ENCODE data around the gene B4GALNT1.
"Not testable (repeated sequence)": the region's sequence is repeated elsewhere in the genome, so short reads cannot be mapped to it uniquely, and the experiment has no call there.

B4GALNT1 gene

GRCh38 chr12:57619434-57620244 is 13.4 kb downstream of the B4GALNT1 start:
- ATAC-seq: no peak
- no peak for TF ChIP-seq ZC3H10 (CRISPR knock-in tag; IDR thresholded peaks at IDR 0.05)
- no peak for TF ChIP-seq ZNF8 (CRISPR knock-in tag; IDR thresholded peaks at IDR 0.05)
- no peak for TF ChIP-seq ZNF565 (CRISPR knock-in tag; conservative IDR thresholded peaks at IDR 0.05; ENCODE audit: low read depth)
- no peak for TF ChIP-seq ARNTL (CRISPR knock-in tag; IDR thresholded peaks at IDR 0.05; ENCODE audit: borderline replicate concordance, low read depth)
- no peak for TF ChIP-seq CSDC2 (CRISPR knock-in tag; IDR thresholded peaks at IDR 0.05)
- TF ChIP-seq SNAI2 (CRISPR knock-in tag; IDR thresholded peaks at IDR 0.05): no peak
- no peak for TF ChIP-seq ZFP3 (CRISPR knock-in tag; IDR thresholded peaks at IDR 0.05)
- TF ChIP-seq ZFP30 (CRISPR knock-in tag; IDR thresholded peaks at IDR 0.05): no peak
- TF ChIP-seq, protein P1, sequence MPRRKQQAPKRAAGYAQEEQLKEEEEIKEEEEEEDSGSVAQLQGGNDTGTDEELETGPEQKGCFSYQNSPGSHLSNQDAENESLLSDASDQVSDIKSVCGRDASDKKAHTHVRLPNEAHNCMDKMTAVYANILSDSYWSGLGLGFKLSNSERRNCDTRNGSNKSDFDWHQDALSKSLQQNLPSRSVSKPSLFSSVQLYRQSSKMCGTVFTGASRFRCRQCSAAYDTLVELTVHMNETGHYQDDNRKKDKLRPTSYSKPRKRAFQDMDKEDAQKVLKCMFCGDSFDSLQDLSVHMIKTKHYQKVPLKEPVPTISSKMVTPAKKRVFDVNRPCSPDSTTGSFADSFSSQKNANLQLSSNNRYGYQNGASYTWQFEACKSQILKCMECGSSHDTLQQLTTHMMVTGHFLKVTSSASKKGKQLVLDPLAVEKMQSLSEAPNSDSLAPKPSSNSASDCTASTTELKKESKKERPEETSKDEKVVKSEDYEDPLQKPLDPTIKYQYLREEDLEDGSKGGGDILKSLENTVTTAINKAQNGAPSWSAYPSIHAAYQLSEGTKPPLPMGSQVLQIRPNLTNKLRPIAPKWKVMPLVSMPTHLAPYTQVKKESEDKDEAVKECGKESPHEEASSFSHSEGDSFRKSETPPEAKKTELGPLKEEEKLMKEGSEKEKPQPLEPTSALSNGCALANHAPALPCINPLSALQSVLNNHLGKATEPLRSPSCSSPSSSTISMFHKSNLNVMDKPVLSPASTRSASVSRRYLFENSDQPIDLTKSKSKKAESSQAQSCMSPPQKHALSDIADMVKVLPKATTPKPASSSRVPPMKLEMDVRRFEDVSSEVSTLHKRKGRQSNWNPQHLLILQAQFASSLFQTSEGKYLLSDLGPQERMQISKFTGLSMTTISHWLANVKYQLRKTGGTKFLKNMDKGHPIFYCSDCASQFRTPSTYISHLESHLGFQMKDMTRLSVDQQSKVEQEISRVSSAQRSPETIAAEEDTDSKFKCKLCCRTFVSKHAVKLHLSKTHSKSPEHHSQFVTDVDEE (CRISPR knock-in tag; IDR thresholded peaks at IDR 0.05): no peak
- no peak for TF ChIP-seq ZNF70 (CRISPR knock-in tag; IDR thresholded peaks at IDR 0.05)
- no peak for TF ChIP-seq RARB (CRISPR knock-in tag; IDR thresholded peaks at IDR 0.05)
- no peak for TF ChIP-seq PPARA (CRISPR knock-in tag; IDR thresholded peaks at IDR 0.05; ENCODE audit: borderline replicate concordance)
- no peak for TF ChIP-seq CREB5 (CRISPR knock-in tag; IDR thresholded peaks at IDR 0.05; ENCODE audit: low read depth)
- TF ChIP-seq OSR1 (CRISPR knock-in tag; IDR thresholded peaks at IDR 0.05): no peak
- TF ChIP-seq, protein P2, sequence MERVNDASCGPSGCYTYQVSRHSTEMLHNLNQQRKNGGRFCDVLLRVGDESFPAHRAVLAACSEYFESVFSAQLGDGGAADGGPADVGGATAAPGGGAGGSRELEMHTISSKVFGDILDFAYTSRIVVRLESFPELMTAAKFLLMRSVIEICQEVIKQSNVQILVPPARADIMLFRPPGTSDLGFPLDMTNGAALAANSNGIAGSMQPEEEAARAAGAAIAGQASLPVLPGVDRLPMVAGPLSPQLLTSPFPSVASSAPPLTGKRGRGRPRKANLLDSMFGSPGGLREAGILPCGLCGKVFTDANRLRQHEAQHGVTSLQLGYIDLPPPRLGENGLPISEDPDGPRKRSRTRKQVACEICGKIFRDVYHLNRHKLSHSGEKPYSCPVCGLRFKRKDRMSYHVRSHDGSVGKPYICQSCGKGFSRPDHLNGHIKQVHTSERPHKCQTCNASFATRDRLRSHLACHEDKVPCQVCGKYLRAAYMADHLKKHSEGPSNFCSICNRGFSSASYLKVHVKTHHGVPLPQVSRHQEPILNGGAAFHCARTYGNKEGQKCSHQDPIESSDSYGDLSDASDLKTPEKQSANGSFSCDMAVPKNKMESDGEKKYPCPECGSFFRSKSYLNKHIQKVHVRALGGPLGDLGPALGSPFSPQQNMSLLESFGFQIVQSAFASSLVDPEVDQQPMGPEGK (CRISPR knock-in tag; IDR thresholded peaks at IDR 0.05; ENCODE audit: borderline replicate concordance): no peak
- no peak for TF ChIP-seq ISL1 (CRISPR knock-in tag; IDR thresholded peaks at IDR 0.05)

GRCh38 chr12:57618966-57619433 is 14.0 kb downstream of the B4GALNT1 start:
- TF ChIP-seq ESRRG (CRISPR knock-in tag; IDR thresholded peaks at IDR 0.05) (no peak), ZNF8 (CRISPR knock-in tag; IDR thresholded peaks at IDR 0.05) (no peak), SNAI2 (CRISPR knock-in tag; IDR thresholded peaks at IDR 0.05) (no peak), GLIS3 (CRISPR knock-in tag; IDR thresholded peaks at IDR 0.05) (no peak), ISL1 (CRISPR knock-in tag; IDR thresholded peaks at IDR 0.05) (no peak), BACH2 (CRISPR knock-in tag; IDR thresholded peaks at IDR 0.05; ENCODE audit: borderline replicate concordance) (no peak), ZC3H10 (CRISPR knock-in tag; IDR thresholded peaks at IDR 0.05) (no peak), ZFP3 (CRISPR knock-in tag; IDR thresholded peaks at IDR 0.05) (no peak), RARB (CRISPR knock-in tag; IDR thresholded peaks at IDR 0.05) (no peak)
- no peak for ATAC-seq

GRCh38 chr12:57618431-57618830 is 14.6 kb downstream of the B4GALNT1 start:
- ATAC-seq: not testable (repeated sequence)

DNA sequence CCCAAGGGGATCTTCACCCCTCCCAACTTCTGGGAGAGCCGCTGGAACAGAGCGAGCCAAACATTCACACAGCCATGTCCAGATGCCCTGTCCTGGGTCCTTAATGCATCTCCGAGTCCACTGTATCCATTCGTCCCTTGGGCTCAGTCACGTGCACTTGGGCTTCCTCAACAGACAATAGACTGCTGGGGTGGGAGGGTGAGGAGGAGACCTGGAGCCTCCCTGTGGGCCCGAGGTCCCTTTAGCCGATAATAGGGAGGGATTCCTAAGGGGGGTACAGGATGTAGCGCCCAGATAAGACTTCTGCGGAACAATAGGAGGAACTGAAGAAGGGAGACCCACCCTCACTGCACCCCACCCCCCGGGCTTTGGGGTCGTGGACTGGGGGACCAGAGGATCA is 15.1 kb downstream of the B4GALNT1 start:
- no peak for ATAC-seq
- TF ChIP-seq ZFP30 (CRISPR knock-in tag; IDR thresholded peaks at IDR 0.05): no peak
- no peak for TF ChIP-seq POU6F1 (CRISPR knock-in tag; IDR thresholded peaks at IDR 0.05; ENCODE audit: borderline replicate concordance, low read depth)
- no peak for TF ChIP-seq TOX (CRISPR knock-in tag; IDR thresholded peaks at IDR 0.05; ENCODE audit: borderline replicate concordance)
- TF ChIP-seq, protein P2 (CRISPR knock-in tag; IDR thresholded peaks at IDR 0.05; ENCODE audit: borderline replicate concordance): no peak
- no peak for TF ChIP-seq ZNF8 (CRISPR knock-in tag; IDR thresholded peaks at IDR 0.05)
- no peak for TF ChIP-seq ZNF70 (CRISPR knock-in tag; IDR thresholded peaks at IDR 0.05)
- no peak for TF ChIP-seq CSDC2 (CRISPR knock-in tag; IDR thresholded peaks at IDR 0.05)
- TF ChIP-seq, protein P3, sequence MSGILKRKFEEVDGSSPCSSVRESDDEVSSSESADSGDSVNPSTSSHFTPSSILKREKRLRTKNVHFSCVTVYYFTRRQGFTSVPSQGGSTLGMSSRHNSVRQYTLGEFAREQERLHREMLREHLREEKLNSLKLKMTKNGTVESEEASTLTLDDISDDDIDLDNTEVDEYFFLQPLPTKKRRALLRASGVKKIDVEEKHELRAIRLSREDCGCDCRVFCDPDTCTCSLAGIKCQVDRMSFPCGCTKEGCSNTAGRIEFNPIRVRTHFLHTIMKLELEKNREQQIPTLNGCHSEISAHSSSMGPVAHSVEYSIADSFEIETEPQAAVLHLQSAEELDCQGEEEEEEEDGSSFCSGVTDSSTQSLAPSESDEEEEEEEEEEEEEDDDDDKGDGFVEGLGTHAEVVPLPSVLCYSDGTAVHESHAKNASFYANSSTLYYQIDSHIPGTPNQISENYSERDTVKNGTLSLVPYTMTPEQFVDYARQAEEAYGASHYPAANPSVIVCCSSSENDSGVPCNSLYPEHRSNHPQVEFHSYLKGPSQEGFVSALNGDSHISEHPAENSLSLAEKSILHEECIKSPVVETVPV (CRISPR knock-in tag; IDR thresholded peaks at IDR 0.05): no peak
- TF ChIP-seq RARB (CRISPR knock-in tag; IDR thresholded peaks at IDR 0.05): no peak
- TF ChIP-seq GLIS3 (CRISPR knock-in tag; IDR thresholded peaks at IDR 0.05): no peak
- no peak for TF ChIP-seq ESRRG (CRISPR knock-in tag; IDR thresholded peaks at IDR 0.05)
- TF ChIP-seq ZC3H10 (CRISPR knock-in tag; IDR thresholded peaks at IDR 0.05): no peak
- no peak for TF ChIP-seq ISL1 (CRISPR knock-in tag; IDR thresholded peaks at IDR 0.05)
